ENCODE data around the gene CAMK1G. TPM values are rescaled to one million over a fixed set of nuclear protein-coding genes. Genes with fewer than 3 reads are reported as not detected.

Gene CAMK1G
- total and polyA plus RNA-seq, 2 donors (not counting 3 experiments of a cell fraction or from before 2014, with no cell fraction given): not detected

DNA sequence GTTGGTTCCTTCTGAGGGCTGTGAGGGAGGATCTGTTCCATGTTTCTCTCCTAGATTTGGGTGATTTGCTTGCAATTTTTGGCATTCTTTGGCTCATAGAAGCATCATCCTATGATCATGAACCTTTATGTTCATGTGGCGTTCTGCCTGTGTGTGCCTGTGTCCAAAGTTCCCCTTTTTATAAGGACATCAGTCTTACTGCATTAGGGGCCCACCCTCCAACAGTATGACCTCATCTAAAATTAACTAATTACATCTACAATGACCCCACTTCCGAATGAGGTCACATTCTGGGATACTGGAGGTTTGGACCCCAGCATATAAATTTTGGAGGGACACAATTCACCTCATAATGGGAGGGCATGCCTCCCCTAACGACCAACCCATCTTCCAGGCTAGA is 12.8 kb upstream of the CAMK1G start:
- Histone ChIP-seq H3K9me1 (replicated peaks; ENCODE audit: control insufficient read depth, extremely low read depth, insufficient read depth, low read length) (no peaks in the 10 kb centered on the region), H4K20me1 (replicated peaks; ENCODE audit: control insufficient read depth, extremely low read depth, insufficient read depth, low read length) (no peaks in the 10 kb centered on the region), H3K4me2 (ENCODE audit: insufficient read depth, low read length) (no peak overlapping the region), H3K27ac (ENCODE audit: insufficient read depth, low read depth, low read length) (no peak overlapping the region), H3K4me3 (replicated peaks in 1 of 3; ENCODE audit: insufficient read depth in 1 of 3, low read depth in 1 of 3, low read length in 3 of 3) (no peak overlapping the region), H3K9ac (replicated peaks; ENCODE audit: extremely low read depth, insufficient read depth, low read length) (no peak overlapping the region), H3K79me2 (ENCODE audit: control insufficient read depth, insufficient read depth, low read length) (no peaks in the 10 kb centered on the region), H3K36me3 (ENCODE audit: control insufficient read depth in 2 of 2, extremely low read depth in 1 of 2, insufficient read depth in 2 of 2, low read length in 2 of 2) (no peaks in the 10 kb centered on the region), H3K4me1 (ENCODE audit: control insufficient read depth, extremely low read depth, insufficient read depth, low read length) (no peaks in the 10 kb centered on the region), H3K27me3 (ENCODE audit: control insufficient read depth in 2 of 2, insufficient read depth in 2 of 2, low read length in 2 of 2) (peaks cover 25 to 27% of the 10 kb centered on the region in 2 experiments), H2AFZ (ENCODE audit: low read depth, low read length) (no peak overlapping the region), H3K9me3 (replicated peaks; ENCODE audit: control insufficient read depth, insufficient read depth, low read length) (no peaks in the 10 kb centered on the region)
- ChIA-PET CTCF (interaction anchor here (1.7 to 2.8 kb wide), 5 partner anchors 19 to 79 kb away, joined by 7 to 119 read pairs (median 15); no protein-coding TSS in a partner anchor), POLR2A (no interaction called here)
- dilution Hi-C loops (cut with MboI; ENCODE audit: extremely low pct_ligation_motif_present, low sequenced_read_pairs) (no loop called here), intact Hi-C loops (cut with micrococcal nuclease) (no loop called here)
- no peak for DNase-seq (ENCODE audit: low read depth, low spot score)
- BruUV-seq (replicated peaks): no TSS peak
- TF ChIP-seq GATA2 (IDR thresholded peaks at IDR 0.05; ENCODE audit: insufficient read depth, insufficient read length, low read depth, low read length) (no peak), JUN (IDR thresholded peaks at IDR 0.05; ENCODE audit: borderline replicate concordance, insufficient read depth, insufficient read length, low read depth) (no peak), EZH2 (IDR thresholded peaks at IDR 0.05; ENCODE audit: borderline replicate concordance, low read depth, low read length, severe bottlenecking) (no peak), FOS (IDR thresholded peaks at IDR 0.05; ENCODE audit: borderline replicate concordance, insufficient read depth, low read length) (no peak), POLR2A (IDR thresholded peaks at IDR 0.05; ENCODE audit: low read depth, low read length) (no peak), POLR2AphosphoS5 (IDR thresholded peaks at IDR 0.05; ENCODE audit: insufficient read depth, low read depth, low read length) (no peak), MYC (IDR thresholded peaks at IDR 0.05; ENCODE audit: low read depth, low read length) (no peak)
- TF ChIP-seq, protein P1, sequence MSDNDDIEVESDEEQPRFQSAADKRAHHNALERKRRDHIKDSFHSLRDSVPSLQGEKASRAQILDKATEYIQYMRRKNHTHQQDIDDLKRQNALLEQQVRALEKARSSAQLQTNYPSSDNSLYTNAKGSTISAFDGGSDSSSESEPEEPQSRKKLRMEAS (IDR thresholded peaks at IDR 0.05; ENCODE audit: insufficient read depth, insufficient read length): no peak
- TF ChIP-seq, protein P2, sequence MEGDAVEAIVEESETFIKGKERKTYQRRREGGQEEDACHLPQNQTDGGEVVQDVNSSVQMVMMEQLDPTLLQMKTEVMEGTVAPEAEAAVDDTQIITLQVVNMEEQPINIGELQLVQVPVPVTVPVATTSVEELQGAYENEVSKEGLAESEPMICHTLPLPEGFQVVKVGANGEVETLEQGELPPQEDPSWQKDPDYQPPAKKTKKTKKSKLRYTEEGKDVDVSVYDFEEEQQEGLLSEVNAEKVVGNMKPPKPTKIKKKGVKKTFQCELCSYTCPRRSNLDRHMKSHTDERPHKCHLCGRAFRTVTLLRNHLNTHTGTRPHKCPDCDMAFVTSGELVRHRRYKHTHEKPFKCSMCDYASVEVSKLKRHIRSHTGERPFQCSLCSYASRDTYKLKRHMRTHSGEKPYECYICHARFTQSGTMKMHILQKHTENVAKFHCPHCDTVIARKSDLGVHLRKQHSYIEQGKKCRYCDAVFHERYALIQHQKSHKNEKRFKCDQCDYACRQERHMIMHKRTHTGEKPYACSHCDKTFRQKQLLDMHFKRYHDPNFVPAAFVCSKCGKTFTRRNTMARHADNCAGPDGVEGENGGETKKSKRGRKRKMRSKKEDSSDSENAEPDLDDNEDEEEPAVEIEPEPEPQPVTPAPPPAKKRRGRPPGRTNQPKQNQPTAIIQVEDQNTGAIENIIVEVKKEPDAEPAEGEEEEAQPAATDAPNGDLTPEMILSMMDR (IDR thresholded peaks at IDR 0.05; ENCODE audit: extremely low read depth in 1 of 2, insufficient read depth in 1 of 2, low read depth in 1 of 2, low read length in 2 of 2): no peak
- FAIRE-seq: no peak

All from endothelial cell of umbilical vein (primary cell).